ENCODE data around the gene CLHC1. TPM values are rescaled to one million over a fixed set of nuclear protein-coding genes. Genes with fewer than 3 reads are reported as not detected.

The CLHC1 gene
- total and polyA plus RNA-seq, 4 donors, result 2.3 to 33.8 (median 12.2) TPM

DNA sequence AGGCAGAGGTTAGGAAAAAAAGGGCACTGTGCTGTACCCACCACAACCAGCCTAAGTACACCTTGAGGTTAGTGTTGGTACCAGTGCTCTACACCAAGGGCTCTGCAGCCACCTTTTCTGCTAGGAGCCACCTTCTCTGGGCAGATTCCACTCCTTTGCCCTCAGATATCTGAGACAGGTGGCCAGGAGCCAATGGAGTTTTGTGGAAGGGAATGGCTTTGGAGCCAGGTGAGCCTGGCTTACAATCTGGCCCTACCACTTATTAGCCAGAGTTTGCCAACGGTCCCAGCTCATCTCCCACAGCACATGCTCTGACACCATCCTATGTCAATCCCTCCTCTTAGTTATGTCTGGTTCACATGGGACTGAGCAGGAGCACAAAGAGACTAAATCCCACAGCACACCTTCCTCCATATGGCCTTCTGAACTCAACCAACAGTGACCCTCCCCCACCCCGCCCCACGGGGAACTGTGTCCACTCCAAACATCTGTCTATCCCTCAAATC is 77.5 kb downstream of the CLHC1 start:
- TF ChIP-seq, protein P1, sequence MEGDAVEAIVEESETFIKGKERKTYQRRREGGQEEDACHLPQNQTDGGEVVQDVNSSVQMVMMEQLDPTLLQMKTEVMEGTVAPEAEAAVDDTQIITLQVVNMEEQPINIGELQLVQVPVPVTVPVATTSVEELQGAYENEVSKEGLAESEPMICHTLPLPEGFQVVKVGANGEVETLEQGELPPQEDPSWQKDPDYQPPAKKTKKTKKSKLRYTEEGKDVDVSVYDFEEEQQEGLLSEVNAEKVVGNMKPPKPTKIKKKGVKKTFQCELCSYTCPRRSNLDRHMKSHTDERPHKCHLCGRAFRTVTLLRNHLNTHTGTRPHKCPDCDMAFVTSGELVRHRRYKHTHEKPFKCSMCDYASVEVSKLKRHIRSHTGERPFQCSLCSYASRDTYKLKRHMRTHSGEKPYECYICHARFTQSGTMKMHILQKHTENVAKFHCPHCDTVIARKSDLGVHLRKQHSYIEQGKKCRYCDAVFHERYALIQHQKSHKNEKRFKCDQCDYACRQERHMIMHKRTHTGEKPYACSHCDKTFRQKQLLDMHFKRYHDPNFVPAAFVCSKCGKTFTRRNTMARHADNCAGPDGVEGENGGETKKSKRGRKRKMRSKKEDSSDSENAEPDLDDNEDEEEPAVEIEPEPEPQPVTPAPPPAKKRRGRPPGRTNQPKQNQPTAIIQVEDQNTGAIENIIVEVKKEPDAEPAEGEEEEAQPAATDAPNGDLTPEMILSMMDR (IDR thresholded peaks at IDR 0.05; ENCODE audit: control extremely low read depth, extremely low read depth), result no peak
- Histone ChIP-seq H3K4me3 (no peak overlapping the region), H3K4me1 (ENCODE audit: control insufficient read depth in 5 of 5, insufficient read depth in 5 of 5, low read length in 5 of 5) (peaks cover 3 to 30% (median 20%) of the 10 kb centered on the region in 5 donors), H3K9me3 (ENCODE audit: control insufficient read depth in 4 of 4, insufficient read depth in 3 of 4, low read length in 3 of 4) (no peaks in the 10 kb centered on the region), H3K27ac (ENCODE audit: low read depth in 1 of 2, low read length in 1 of 2) (peak overlapping the region in 1 of 2 donors; percentile 52), H3K9ac (ENCODE audit: insufficient read depth in 1 of 2, low read length in 2 of 2) (no peak overlapping the region), H3K27me3 (ENCODE audit: control insufficient read depth in 3 of 3, insufficient read depth in 3 of 3, low read length in 2 of 3) (no peaks in the 10 kb centered on the region), H3K36me3 (ENCODE audit: control insufficient read depth in 4 of 4, insufficient read depth in 4 of 4, low read length in 4 of 4) (no peaks in the 10 kb centered on the region)
- 88 to 94% methylated on average over 3 of the region's 3 CpGs for WGBS, 2 donors
- ATAC-seq (ENCODE audit: insufficient read depth, low FRiP score) (no peak), DNase-seq (no peak)

DNA sequence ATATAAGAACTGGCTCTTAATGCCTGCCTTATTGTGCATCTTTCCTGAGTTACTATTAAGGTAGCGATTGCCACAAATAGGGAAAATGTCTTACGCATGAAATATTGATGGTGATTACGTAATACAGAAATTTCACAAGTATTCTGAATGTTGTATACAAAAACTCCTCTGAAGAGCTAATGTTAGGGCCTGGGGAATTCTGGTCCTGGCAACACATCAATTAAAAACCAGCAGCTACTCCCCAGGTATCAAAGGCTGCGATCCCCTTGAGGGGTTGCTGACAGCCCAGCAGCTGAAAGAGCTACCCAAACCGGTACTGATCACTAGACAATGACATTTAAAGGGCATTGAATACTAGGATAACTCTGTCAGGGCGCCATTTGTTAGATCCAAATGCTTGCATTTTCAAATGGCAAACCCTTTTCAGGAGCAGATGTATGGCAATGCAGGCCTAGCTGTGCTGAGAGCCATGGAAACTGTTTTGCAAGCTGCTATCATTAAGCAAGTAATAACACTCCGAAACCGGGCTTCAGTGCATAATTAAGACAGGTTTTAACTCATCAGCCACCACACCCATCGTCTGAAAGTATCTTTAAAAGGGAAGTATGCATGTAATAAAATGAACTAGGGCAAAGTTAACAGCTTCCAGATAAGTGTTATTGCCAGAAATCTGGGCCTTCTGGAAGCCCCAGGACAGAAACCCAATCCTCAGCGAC is 78.4 kb downstream of the CLHC1 start:
- 56 to 57% methylated on average over 10 of the region's 10 CpGs for WGBS, 2 donors
- no peak for DNase-seq
- no peaks in the 10 kb centered on the region for H3K36me3 ChIP-seq (ENCODE audit: control insufficient read depth in 4 of 4, insufficient read depth in 4 of 4, low read length in 4 of 4)
- no peaks in the 10 kb centered on the region for H3K9me3 ChIP-seq (ENCODE audit: control insufficient read depth in 4 of 4, insufficient read depth in 3 of 4, low read length in 3 of 4)
- no peak for ATAC-seq (ENCODE audit: insufficient read depth, low FRiP score)
- H3K9ac ChIP-seq (ENCODE audit: insufficient read depth in 1 of 2, low read length in 2 of 2), result no peak overlapping the region
- TF ChIP-seq, protein P1 (IDR thresholded peaks at IDR 0.05; ENCODE audit: control extremely low read depth, extremely low read depth), result no peak
- peak overlapping the region in 1 of 2 donors; percentile 52 for H3K27ac ChIP-seq (ENCODE audit: low read depth in 1 of 2, low read length in 1 of 2)
- no peaks in the 10 kb centered on the region for H3K27me3 ChIP-seq (ENCODE audit: control insufficient read depth in 3 of 3, insufficient read depth in 3 of 3, low read length in 2 of 3)
- peaks cover 3 to 30% (median 20%) of the 10 kb centered on the region in 5 donors for H3K4me1 ChIP-seq (ENCODE audit: control insufficient read depth in 5 of 5, insufficient read depth in 5 of 5, low read length in 5 of 5)
- H3K4me3 ChIP-seq, result no peak overlapping the region

DNA sequence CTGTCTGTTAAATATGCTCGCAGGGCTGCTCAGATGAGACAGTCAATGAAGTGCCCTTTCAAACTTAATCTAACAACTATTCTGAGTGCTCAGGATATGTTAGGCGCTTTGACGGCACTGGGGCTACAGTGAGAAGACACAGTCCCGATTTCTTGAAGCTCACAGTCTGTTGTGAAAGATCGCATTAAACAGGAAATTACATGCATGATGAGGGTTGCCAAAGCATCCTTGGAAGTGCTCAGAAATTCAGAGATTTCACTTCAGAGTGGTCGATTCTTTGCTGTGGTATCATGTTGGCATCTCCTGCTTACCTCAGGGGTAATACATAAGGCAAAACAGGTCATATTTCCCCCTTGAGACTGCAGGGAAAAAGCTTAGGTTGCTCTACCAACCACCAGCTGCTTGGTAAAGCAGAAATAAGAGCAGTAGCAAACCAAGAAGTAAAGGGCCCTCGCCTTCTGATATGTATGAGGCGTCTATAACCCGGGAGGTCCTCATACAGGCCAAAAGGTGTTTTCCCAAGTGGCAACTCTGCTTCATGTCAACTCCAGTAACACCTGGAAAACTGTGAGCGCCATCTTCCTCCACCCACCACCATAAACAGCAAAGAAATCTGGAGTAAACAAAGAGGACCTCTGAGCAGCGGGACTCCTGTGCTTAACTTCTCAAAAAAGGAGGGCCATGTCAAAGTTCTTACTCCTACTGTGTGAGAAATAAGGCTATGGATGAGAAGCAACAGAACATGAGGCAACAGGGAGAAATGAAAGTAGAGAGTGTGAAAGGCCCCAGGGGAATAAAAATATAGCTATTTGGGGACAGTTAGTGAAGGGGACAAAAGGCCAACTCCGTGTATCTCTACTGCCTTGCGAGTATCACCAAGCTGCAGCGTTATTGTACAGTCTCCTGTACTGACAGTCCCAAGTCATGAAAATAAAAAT is 79.3 kb downstream of the CLHC1 start:
- Histone ChIP-seq H3K27ac (ENCODE audit: low read depth in 1 of 2, low read length in 1 of 2) (peak overlapping the region in 1 of 2 donors; percentile 32), H3K4me1 (ENCODE audit: control insufficient read depth in 5 of 5, insufficient read depth in 5 of 5, low read length in 5 of 5) (peaks cover 3 to 30% (median 20%) of the 10 kb centered on the region in 5 donors), H3K36me3 (ENCODE audit: control insufficient read depth in 4 of 4, insufficient read depth in 4 of 4, low read length in 4 of 4) (no peaks in the 10 kb centered on the region), H3K9ac (ENCODE audit: insufficient read depth in 1 of 2, low read length in 2 of 2) (no peak overlapping the region), H3K27me3 (ENCODE audit: control insufficient read depth in 3 of 3, insufficient read depth in 3 of 3, low read length in 2 of 3) (no peaks in the 10 kb centered on the region), H3K4me3 (no peak overlapping the region), H3K9me3 (ENCODE audit: control insufficient read depth in 4 of 4, insufficient read depth in 3 of 4, low read length in 3 of 4) (no peaks in the 10 kb centered on the region)
- TF ChIP-seq, protein P1 (IDR thresholded peaks at IDR 0.05; ENCODE audit: control extremely low read depth, extremely low read depth), result no peak
- 56 to 73% methylated on average over 14 of the region's 14 CpGs for WGBS, 2 donors
- no peak for DNase-seq
- no peak for ATAC-seq (ENCODE audit: insufficient read depth, low FRiP score)

Data from lung (tissue), 12 donors.